ENCODE results near the gene ITGB1. TPM values are rescaled to one million over a fixed set of nuclear protein-coding genes. Genes with fewer than 3 reads are reported as not detected.
"Not testable (repeated sequence)": the region's sequence is repeated elsewhere in the genome, so short reads cannot be mapped to it uniquely, and the experiment has no call there.

Gene ITGB1
- total RNA-seq, 2 donors from 2014 or later: 1,298 to 1,367 TPM

- intact Hi-C loops (cut with DNase I): loop anchor here in 1 of 2 donors (2.0 kb wide), 1 partner anchor 26 kb away; no protein-coding TSS in a partner anchor
- no peak for DNase-seq (ENCODE audit: low spot score)
These were observed 24.3 kb upstream of the ITGB1 start for GRCh38 chr10:32982293-32982709.

GRCh38 chr10:32981760-32982159 lies 23.7 kb upstream of the ITGB1 start:
- DNase-seq (ENCODE audit: low spot score): no peak
- intact Hi-C loops (cut with DNase I): loop anchor here in 1 of 2 donors (2.0 kb wide), 1 partner anchor 25 kb away; no protein-coding TSS in a partner anchor

GRCh38 chr10:32980558-32981468 lies 22.8 kb upstream of the ITGB1 start:
- DNase-seq (ENCODE audit: low spot score): peak; percentile 98
- intact Hi-C loops (cut with DNase I): no loop called here

- intact Hi-C loops (cut with DNase I): no loop called here
- no peak for DNase-seq (ENCODE audit: low spot score)
These were observed 22.2 kb upstream of the ITGB1 start for GRCh38 chr10:32980242-32980557.

- not testable (repeated sequence) for DNase-seq (ENCODE audit: low spot score)
These were observed 21.7 kb upstream of the ITGB1 start for GRCh38 chr10:32979719-32980118.

GRCh38 chr10:32979041-32979440 lies 21.0 kb upstream of the ITGB1 start:
- intact Hi-C loops (cut with DNase I): no loop called here
- no peak for DNase-seq (ENCODE audit: low spot score)

More at GRCh38 chr10:32979719-32980118, 21.7 kb upstream of the ITGB1 start:
- intact Hi-C loops (cut with DNase I): not testable (repeated sequence)

GRCh38 chr10:32977846-32978809 lies 20.1 kb upstream of the ITGB1 start:
- DNase-seq (ENCODE audit: low spot score); intact Hi-C loops (cut with DNase I): not testable (repeated sequence)

GRCh38 chr10:32976338-32976737 lies 18.3 kb upstream of the ITGB1 start:
- DNase-seq (ENCODE audit: low spot score): no peak
- intact Hi-C loops (cut with DNase I): no loop called here

- intact Hi-C loops (cut with DNase I): no loop called here
- no peak for DNase-seq (ENCODE audit: low spot score)
These were observed 14.9 kb upstream of the ITGB1 start for GRCh38 chr10:32972929-32973328.

- no peak for DNase-seq (ENCODE audit: low spot score)
- intact Hi-C loops (cut with DNase I): no loop called here
These were observed 14.4 kb upstream of the ITGB1 start for GRCh38 chr10:32972460-32972859.

GRCh38 chr10:32971536-32972091 lies 13.6 kb upstream of the ITGB1 start:
- intact Hi-C loops (cut with DNase I): no loop called here
- DNase-seq (ENCODE audit: low spot score): no peak

- DNase-seq (ENCODE audit: low spot score): no peak
- intact Hi-C loops (cut with DNase I): no loop called here
These were observed 12.9 kb upstream of the ITGB1 start for GRCh38 chr10:32970910-32971309.

GRCh38 chr10:32964270-32964669 lies 6.2 kb upstream of the ITGB1 start:
- DNase-seq (ENCODE audit: low spot score): no peak
- intact Hi-C loops (cut with DNase I): no loop called here

- intact Hi-C loops (cut with DNase I): no loop called here
These were observed 5.1 kb upstream of the ITGB1 start for GRCh38 chr10:32963096-32963495.

GRCh38 chr10:32962521-32962920 lies 4.5 kb upstream of the ITGB1 start:
- intact Hi-C loops (cut with DNase I): no loop called here
- DNase-seq (ENCODE audit: low spot score): no peak

More at GRCh38 chr10:32963096-32963495, 5.1 kb upstream of the ITGB1 start:
- DNase-seq (ENCODE audit: low spot score): no peak

DNA sequence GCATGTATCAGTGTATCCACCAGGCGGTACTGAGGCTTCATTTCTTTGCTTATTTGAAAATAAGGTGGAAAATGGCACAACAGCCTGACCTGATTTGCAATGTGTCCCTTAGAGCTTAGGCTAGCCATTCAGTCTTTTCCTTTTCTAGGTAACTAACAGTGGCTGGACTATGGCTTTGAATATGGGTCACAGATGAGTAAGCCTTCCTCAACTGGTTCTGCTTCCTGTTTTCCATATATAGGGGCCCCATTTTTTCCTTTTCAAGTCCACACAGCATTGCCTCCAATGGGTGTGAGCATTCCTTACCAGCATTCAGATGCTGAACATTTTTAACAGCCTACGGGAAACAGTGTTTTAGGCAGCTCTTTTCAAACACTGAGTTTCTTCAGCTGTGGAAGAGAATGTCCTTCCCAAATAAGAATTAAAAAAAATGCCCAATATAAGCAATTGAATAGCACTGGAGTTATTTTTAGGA lies 3.9 kb upstream of the ITGB1 start:
- intact Hi-C loops (cut with DNase I): no loop called here
- DNase-seq (ENCODE audit: low spot score): no peak

GRCh38 chr10:32961343-32961894 lies 3.4 kb upstream of the ITGB1 start:
- intact Hi-C loops (cut with DNase I): no loop called here

DNA sequence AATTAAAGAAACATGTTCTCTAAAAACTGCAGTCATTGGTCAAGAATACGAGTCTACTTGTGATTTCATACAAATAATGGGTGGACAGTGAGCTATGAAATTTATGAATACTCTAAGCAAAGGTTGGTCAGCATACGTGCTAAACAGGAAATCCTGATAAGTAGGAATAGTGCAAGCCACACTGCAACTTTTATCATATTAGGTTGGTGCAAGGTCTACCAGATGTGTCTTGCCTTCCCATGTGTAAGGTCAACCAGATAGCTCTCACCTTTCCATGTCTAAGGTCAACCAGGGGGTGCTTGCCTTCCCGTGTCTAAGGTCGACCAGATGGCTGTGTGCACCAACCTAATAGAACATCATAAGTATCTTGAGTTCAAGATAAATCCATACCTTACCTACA lies 2.0 kb upstream of the ITGB1 start:
- no peak for DNase-seq (ENCODE audit: low spot score)
- intact Hi-C loops (cut with DNase I): no loop called here

More at GRCh38 chr10:32961343-32961894, 3.4 kb upstream of the ITGB1 start:
- no peak for DNase-seq (ENCODE audit: low spot score)

Data from posterior vena cava (tissue), 2 donors.